Vagina (tissue), 2 donors: ENCODE results near the gene NASP.

Experiments
- CTCF ChIP-seq, 3 experiments: fragments of 450-650 bp in 2 of 3; fragments of 200-600 bp in 1 of 3; sonication (generic) in 1 of 3; IDR thresholded peaks; one replicate each; pipeline ENCODE4 v1.5.1; 2017 to 2019; ENCODE audit warnings: antibody characterized with exemption in 3 of 3, mild to moderate bottlenecking in 2 of 3, moderate library complexity in 2 of 3
- POLR2A ChIP-seq, 2 donors: fragments of 450-650 bp; IDR thresholded peaks; one replicate each; pipeline ENCODE4 v1.6.1; 2017; ENCODE audit warnings: antibody characterized with exemption in 2 of 2, mild to moderate bottlenecking in 2 of 2, moderate library complexity in 2 of 2
- POLR2AphosphoS5 ChIP-seq, 2 donors: sonication (generic); formaldehyde crosslinking; IDR thresholded peaks; one replicate each; pipeline ENCODE4 v1.9.0; 2017; ENCODE audit warnings: antibody characterized with exemption in 2 of 2, mild to moderate bottlenecking in 2 of 2, low read depth in 1 of 2; ENCODE audit not compliant: insufficient read depth in 1 of 2

DNA sequence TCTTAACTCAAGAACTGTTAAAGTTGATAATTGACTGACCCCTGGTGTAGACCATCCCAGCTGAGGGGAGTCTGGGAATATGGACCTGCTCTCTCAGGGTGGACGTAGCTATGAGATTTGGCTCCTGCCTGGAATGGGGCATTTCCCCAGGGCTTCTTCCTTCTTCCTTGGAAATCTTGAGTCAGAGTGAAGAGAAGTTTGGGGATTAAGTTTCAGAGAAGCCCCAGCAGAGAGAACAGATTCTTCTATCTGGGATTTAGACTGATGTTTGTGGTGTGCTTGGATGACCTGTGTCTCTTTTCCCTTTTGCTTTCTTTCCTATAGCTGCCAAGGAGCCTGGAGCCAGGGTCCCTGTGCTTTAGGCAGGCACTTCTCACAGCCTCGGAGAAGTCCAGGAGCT is 20.0 kb upstream of the NASP start:
- TF ChIP-seq CTCF (IDR thresholded peaks at IDR 0.05) (no peak), POLR2AphosphoS5 (IDR thresholded peaks at IDR 0.05; ENCODE audit: insufficient read depth in 1 of 2, low read depth in 1 of 2) (no peak), POLR2A (IDR thresholded peaks at IDR 0.05) (no peak)
